Endothelial cell of hepatic sinusoid (primary cell): ENCODE data around the gene TSPAN18.

Source experiments
- in situ Hi-C: cut with HindIII; loops from 2 replicates; pipeline ENCODE4 v1.10.0; 2017; ENCODE audit warnings: low sequenced_read_pairs

Gene TSPAN18

GRCh38 chr11:44791316-44791925, 64.7 kb downstream of the TSPAN18 start:
- in situ Hi-C loops: no loop called here

- in situ Hi-C loops: no loop called here
These were observed 65.4 kb downstream of the TSPAN18 start for GRCh38 chr11:44792171-44792570.

DNA sequence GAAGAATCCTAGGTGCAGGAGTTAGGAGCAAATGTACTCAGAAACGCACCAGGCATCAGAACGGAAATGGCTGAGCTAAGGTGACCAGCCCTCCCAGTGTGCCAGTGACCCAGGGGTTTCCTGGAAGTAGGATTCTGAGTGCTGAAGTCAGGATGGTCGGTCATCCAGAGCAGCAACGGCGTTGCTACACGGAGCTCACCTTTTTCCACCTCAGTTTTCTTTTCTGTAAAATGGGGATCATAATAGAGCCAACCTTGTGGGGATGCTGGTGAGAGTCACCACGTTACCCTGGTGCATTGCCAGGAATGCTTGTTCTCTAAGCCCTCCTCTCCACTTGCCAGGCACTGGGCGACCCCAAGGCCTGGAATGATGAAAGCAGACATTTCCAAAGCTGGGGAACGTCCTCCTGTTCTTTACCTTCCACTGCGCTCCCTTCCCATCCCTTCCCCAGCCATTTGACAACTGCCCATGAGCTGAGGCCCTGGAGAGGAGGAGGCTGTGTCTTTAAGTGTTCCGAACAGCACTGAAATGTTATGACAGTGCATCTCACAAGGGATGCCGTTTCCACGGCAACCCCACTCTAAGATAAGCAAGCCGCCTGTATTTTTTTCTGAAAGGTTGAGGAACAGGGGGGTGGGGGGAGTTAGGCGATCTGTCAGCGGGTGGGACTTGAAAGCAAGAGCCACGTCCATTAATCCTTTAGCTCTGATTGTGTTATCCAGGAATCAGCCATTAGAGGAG, 66.8 kb downstream of the TSPAN18 start:
- in situ Hi-C loops: no loop called here

DNA sequence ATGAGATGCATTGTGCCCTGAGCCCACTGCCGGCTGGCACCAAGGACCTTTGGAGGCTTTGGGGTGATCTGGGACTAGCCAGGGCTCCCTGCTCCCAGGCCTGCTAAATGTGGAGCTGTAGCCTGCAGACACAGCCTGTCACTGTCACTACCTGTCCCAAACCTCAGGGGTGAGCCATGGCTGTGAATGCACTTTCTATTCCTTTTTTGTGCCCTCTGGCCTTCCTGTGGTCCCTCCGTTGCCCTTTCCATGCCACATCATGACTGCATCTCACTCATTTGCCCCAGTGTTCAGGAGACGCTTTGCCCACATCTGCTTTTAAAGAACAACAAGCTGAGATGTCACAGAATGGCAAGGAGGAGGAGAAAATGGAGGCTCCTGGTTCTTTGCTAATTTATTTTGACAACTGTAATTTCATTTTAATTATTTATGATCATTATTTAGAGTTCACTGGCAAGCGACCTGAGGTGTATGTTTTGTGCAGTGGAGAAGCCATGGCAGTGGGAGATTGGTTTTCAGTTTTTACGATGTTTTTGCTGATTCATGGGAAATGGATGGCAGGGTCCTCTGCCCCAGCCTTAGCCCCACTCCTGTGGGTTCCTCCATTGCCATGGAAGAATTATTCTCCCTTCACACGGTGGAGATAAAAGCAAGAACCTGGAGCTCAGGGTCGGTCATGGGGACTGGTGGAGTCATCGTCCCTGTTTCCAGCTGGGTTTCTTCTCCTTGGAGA, 69.2 kb downstream of the TSPAN18 start:
- in situ Hi-C loops: no loop called here

- in situ Hi-C loops: no loop called here
These were observed 70.3 kb downstream of the TSPAN18 start for GRCh38 chr11:44797051-44797450.

- in situ Hi-C loops: no loop called here
These were observed 71.3 kb downstream of the TSPAN18 start for GRCh38 chr11:44797886-44798606.

DNA sequence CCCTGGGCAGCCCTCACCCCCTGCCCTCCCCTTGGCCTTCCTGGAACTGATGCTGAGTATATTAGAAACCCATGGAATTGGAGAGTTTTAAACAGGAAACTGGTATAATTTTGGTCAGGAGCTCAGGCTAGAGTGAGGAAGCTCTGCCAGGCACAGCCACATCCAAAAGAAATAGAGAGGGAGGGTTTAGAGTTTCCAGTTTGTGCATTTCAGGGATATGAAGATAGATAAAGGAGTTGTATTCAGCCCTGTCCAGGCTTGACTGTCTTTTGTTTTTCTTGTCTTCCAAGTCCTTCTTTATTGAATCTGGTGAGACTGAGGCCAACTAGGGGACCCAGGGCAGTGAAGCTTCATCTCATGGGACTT, 71.8 kb downstream of the TSPAN18 start:
- in situ Hi-C loops: no loop called here

- in situ Hi-C loops: no loop called here
These were observed 72.2 kb downstream of the TSPAN18 start for GRCh38 chr11:44799012-44799411.

- in situ Hi-C loops: no loop called here
These were observed 75.6 kb downstream of the TSPAN18 start for GRCh38 chr11:44802347-44802746.

- in situ Hi-C loops: no loop called here
These were observed 76.2 kb downstream of the TSPAN18 start for GRCh38 chr11:44803009-44803408.

DNA sequence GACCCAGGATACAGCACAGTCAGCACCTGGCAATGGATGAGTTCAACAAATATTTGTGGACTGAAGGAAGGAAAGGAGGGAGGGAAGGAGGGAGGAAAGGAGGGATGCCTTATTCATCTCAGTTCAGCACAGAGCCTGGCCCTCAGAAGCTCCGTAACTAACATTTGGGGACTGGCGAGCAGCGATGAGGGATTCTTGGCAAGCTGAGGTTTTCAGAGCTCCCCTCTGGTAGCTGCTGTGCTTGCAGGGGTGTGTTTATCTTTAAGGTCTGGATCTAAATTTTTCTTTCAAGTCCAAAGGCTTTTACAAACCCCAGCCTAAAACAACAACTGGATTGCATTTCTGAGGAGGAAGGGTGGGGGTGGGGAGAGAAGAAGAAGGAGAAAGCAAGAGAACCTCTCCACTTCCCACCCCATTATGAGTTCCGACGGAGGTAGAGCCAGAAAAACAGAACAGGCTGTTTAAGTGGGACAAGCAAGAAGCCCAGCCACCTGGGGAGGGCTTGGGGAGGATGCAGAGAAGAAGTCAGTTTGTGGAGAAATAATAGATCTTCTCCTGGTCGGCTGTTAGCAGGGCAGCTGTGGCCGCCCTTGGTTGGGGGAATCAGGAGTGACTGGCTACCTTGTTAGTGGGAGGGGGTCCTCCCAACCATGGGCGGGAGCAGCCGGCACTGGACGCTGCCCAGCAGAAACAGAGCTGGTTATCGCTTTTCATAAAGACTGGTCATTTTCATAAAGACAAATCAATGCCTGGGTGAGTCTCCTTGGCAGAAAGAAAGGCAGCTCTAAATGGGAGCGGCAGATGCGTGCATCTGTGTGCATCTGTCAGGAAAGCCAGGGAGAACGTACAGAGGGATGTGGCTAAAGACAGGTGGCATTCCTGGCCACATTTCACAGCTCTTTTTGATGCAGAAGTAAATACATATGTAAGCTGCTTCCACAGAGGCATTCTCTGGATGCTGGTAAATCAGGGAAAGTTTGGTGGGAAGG, 78.0 kb downstream of the TSPAN18 start:
- in situ Hi-C loops: loop anchor here (5.0 kb wide), 1 partner anchor 88 kb away; no protein-coding TSS in a partner anchor

DNA sequence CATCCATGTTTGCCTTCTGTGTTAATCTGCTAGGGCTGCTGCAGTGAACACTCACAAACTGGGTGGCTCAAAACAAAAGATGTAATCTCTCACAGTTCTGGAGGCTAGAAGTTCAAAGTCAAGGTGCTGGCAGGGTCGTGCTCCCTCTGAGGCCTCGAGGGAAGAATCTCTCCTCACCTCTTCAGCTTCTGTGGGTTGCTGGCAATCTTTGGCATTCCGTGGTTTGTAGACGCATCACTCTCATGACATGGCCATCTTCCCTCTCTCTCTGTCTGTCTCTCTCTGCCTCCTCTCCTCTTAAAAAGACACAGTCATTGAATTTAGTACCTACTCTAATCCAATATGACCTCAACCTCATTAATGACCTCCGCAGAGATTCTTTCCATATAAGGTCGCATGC, 78.8 kb downstream of the TSPAN18 start:
- in situ Hi-C loops: loop anchor here (5.0 kb wide), 1 partner anchor 87 kb away; no protein-coding TSS in a partner anchor

GRCh38 chr11:44808053-44808753, 81.4 kb downstream of the TSPAN18 start:
- in situ Hi-C loops: loop anchor here (5.0 kb wide), 1 partner anchor 84 kb away; no protein-coding TSS in a partner anchor

DNA sequence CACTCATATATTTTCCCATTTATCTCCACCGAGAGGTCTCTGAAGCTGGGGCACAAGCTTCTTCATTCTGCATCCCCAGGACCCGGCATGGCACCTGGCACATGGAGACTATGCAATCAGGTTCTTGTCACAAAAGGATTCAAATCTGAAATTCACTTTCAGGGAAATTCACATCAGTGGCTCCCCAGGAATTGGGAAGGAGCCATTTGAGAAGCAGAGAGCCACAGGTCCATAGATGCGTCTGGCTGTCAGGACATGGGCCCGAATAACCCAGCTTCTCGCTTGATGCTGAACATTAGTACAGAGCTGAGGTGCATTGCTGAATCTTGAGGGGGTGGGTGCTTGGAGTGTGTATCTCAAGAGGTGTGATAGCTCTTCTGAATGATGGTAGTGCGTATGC, 82.5 kb downstream of the TSPAN18 start:
- in situ Hi-C loops: loop anchor here (5.0 kb wide), 1 partner anchor 83 kb away; no protein-coding TSS in a partner anchor

GRCh38 chr11:44811841-44812448, 85.2 kb downstream of the TSPAN18 start:
- in situ Hi-C loops: no loop called here

DNA sequence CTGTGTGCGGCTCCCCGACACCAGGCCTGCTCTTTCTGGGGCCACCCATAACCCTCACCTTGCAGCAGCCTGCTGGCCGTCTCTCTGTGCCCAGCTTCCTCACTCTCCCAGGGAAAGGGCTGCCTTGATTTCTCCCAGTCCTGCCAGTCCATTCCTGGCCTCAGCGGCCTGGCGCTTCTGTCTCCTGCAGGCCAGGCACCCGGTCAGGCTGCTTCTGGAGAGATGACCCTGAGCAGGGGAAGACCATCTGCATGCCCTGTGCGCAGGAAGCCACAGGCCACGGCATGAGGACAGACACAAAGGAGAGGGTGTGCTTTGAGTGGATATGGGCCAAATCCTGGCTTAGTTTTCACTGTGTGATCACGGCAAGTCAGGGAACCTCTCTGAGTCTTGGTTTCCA, 86.2 kb downstream of the TSPAN18 start:
- in situ Hi-C loops: no loop called here

DNA sequence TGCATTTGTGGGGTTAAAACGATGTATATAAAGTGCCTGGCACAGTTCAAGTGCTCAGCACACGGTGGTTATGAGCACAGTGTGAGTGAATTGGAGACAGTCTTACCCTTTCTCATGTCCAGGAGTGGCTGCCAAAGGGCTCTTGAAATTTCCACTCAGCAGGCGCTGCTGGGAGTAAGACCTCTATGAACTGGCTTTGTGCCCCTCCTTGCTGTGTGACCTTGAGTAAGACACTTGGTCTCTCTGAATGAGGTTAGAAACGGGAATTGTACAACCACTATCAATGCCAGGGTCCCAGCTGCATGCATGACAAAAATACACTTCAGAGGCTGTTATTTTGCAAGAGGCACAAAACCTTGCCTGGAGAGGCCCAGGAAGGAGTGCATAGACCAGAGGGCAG, 86.6 kb downstream of the TSPAN18 start:
- in situ Hi-C loops: no loop called here

DNA sequence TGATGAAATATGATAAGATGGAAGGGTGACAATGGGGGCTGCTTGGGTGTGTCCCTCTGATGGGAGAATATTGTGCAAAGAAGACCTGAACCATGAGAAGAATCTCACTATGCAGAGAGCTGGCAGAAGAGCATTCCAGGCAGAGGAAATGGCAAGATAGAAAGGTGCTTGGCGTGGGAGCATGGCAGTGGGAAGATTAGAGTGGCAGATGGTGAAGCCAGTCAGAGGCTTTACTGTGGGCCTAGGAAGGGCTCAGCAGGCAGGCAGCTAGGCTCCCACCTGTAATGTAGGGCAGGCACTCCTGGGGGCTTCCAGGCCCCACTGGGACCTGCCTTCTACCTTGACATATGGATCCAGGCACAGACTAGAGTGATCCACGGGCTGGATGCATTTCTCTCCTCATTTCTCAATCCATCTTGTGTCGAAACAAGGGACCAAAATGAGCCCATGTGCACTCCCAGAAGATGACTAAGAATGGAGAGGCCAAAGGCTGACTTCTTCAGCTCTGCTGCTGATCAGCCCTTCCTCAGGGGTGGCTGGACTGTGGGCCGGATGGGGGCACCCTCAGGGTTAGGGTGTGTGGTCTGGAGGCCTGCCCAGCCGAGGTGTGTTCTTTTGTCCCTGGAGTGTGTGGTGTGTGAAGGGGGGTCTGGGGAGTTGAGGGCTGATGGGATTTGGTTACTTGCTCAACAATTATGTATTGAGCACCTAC, 88.3 kb downstream of the TSPAN18 start:
- in situ Hi-C loops: loop anchor here (5.0 kb wide), 1 partner anchor 48 kb away; no protein-coding TSS in a partner anchor
